SK-N-SH (cell line): ENCODE data around the gene PCP2. TPM values are rescaled to one million over a fixed set of nuclear protein-coding genes. Genes with fewer than 3 reads are reported as not detected.

Experiments
- CTCF ChIA-PET: fragments of 300-600, 350-600 bp; formaldehyde crosslinking; extraction: SDS; loops from one replicate; lab custom pipeline; 2021; lab: Yijun Ruan, JAX
- POLR2A ChIA-PET: fragments of 350-600 bp; sonication (Branson Sonifier 250); formaldehyde crosslinking; extraction: SDS; loops from one replicate; lab custom pipeline; 2020; ENCODE audit warnings: antibody characterized with exemption, inconsistent platforms; lab: Yijun Ruan, JAX
- DNase-seq: peaks from one replicate; pipeline ENCODE4 v3.0.0; 2012
- H2AFZ ChIP-seq: fragments of 200-600 bp; sonication (generic); 2 replicates; pipeline ENCODE4 v1.8.1; 2016; ENCODE audit warnings: antibody characterized with exemption, mild to moderate bottlenecking, low read depth
- H3F3A ChIP-seq: fragments of 200-600 bp; sonication (generic); replicated peaks from 2 replicates; pipeline ENCODE3; 2016; ENCODE audit warnings: antibody characterized with exemption, mild to moderate bottlenecking; ENCODE audit not compliant: insufficient read depth
- H3K27ac ChIP-seq, 2 experiments: fragments of 200-500 bp in 1 of 2; fragments of 200-600 bp in 1 of 2; sonication (Bioruptor generic) in 1 of 2; sonication (generic), shearing (Covaris generic) in 1 of 2; 2 replicates each; pipeline versions ENCODE4 v1.5.1 to v1.6.1; 2014 to 2016; ENCODE audit warnings: low read depth in 2 of 2, inconsistent platforms in 1 of 2, low read length in 1 of 2, mild to moderate bottlenecking in 1 of 2, mixed read lengths in 1 of 2
- H3K27me3 ChIP-seq: fragments of 200-600 bp; sonication (generic), shearing (Covaris generic); 2 replicates; pipeline ENCODE4 v1.6.1; 2016; ENCODE audit warnings: mixed run types; ENCODE audit not compliant: insufficient read depth
- H3K36me3 ChIP-seq, 2 experiments: fragments of 200-500 bp in 1 of 2; fragments of 200-600 bp in 1 of 2; sonication (Bioruptor generic) in 1 of 2; sonication (generic) in 1 of 2; replicated peaks in 1 of 2; 2 replicates each; pipeline versions ENCODE3 to v1.5.1; 2014 to 2016; ENCODE audit warnings: low read length in 1 of 2, mild to moderate bottlenecking in 1 of 2; ENCODE audit not compliant: insufficient read depth in 2 of 2, control insufficient read depth in 1 of 2
- H3K4me1 ChIP-seq, 2 experiments: fragments of 200-500 bp in 1 of 2; fragments of 200-600 bp in 1 of 2; sonication (Bioruptor generic) in 1 of 2; sonication (generic), shearing (Covaris generic) in 1 of 2; 2 replicates each; pipeline versions ENCODE4 v1.5.1 to v1.6.1; 2014 to 2016; ENCODE audit warnings: low read depth in 1 of 2, low read length in 1 of 2, mixed run types in 1 of 2; ENCODE audit not compliant: insufficient read depth in 2 of 2, control insufficient read depth in 1 of 2
- H3K4me2 ChIP-seq: fragments of 200-600 bp; sonication (generic), shearing (Covaris generic); 2 replicates; pipeline ENCODE4 v1.6.1; 2017; ENCODE audit warnings: mixed run types
- H3K4me3 ChIP-seq, 2 experiments: fragments of 200-500 bp in 1 of 2; fragments of 200-600 bp in 1 of 2; sonication (Bioruptor generic) in 1 of 2; sonication (generic), shearing (Covaris generic) in 1 of 2; 2 replicates each; pipeline versions ENCODE4 v1.5.1 to v1.8.1; 2014 to 2016; ENCODE audit warnings: low read depth in 2 of 2, inconsistent platforms in 1 of 2, low read length in 1 of 2, mild to moderate bottlenecking in 1 of 2, mixed read lengths in 1 of 2, moderate library complexity in 1 of 2
- H3K79me2 ChIP-seq: fragments of 200-600 bp; sonication (generic); 2 replicates; pipeline ENCODE4 v1.8.1; 2017; ENCODE audit warnings: mild to moderate bottlenecking; ENCODE audit not compliant: insufficient read depth
- H3K9ac ChIP-seq: fragments of 200-600 bp; sonication (generic); 2 replicates; pipeline ENCODE4 v1.6.1; 2017; ENCODE audit warnings: mixed run types
- H3K9me2 ChIP-seq: fragments of 200-600 bp; sonication (generic); 2 replicates; pipeline ENCODE4 v1.6.1; 2017; ENCODE audit warnings: mixed run types
- H3K9me3 ChIP-seq: fragments of 200-600 bp; sonication (generic); 2 replicates; pipeline ENCODE4 v1.6.1; 2017; ENCODE audit warnings: mixed run types, mild to moderate bottlenecking, moderate library complexity
- H4K20me1 ChIP-seq: fragments of 200-600 bp; sonication (generic); 2 replicates; pipeline ENCODE4 v1.6.1; 2017; ENCODE audit warnings: mild to moderate bottlenecking, mixed run types; ENCODE audit not compliant: insufficient read depth
- ELF1 ChIP-seq: IDR thresholded peaks from 2 replicates; pipeline ENCODE4 v1.4.0; 2012
- EP300 ChIP-seq, 2 experiments: IDR thresholded peaks; 2 replicates each; pipeline versions ENCODE4 v1.4.0 to v1.6.1; 2012; ENCODE audit warnings: borderline replicate concordance in 1 of 2, low read depth in 1 of 2, low read length in 1 of 2
- EZH2phosphoT487 ChIP-seq: fragments of 200-600 bp; sonication (generic); IDR thresholded peaks from 2 replicates; pipeline ENCODE4 v1.6.1; 2017; ENCODE audit warnings: low read depth, mixed run types, mild to moderate bottlenecking, antibody characterized with exemption, moderate library complexity, borderline replicate concordance
- FOSL2 ChIP-seq: IDR thresholded peaks from 2 replicates; pipeline ENCODE4 v1.4.0; 2012; ENCODE audit warnings: low read depth, mild to moderate bottlenecking, moderate library complexity, borderline replicate concordance
- FOXJ3 ChIP-seq: sonication (generic); formaldehyde crosslinking; IDR thresholded peaks from 2 replicates; pipeline ENCODE4 v1.5.1; 2020; ENCODE audit warnings: mild to moderate bottlenecking, missing genetic modification reagents
- FOXM1 ChIP-seq: IDR thresholded peaks from 2 replicates; pipeline ENCODE4 v1.4.0; 2012; ENCODE audit warnings: low read depth, mild to moderate bottlenecking
- GABPA ChIP-seq: IDR thresholded peaks from 2 replicates; pipeline ENCODE4 v1.4.0; 2012; ENCODE audit warnings: low read depth, mild to moderate bottlenecking
- GATA2 ChIP-seq: sonication (generic); formaldehyde crosslinking; IDR thresholded peaks from 2 replicates; pipeline ENCODE4 v1.5.0; 2020; ENCODE audit warnings: mild to moderate bottlenecking, missing genetic modification reagents
- MXI1 ChIP-seq: IDR thresholded peaks from 2 replicates; pipeline ENCODE4 v1.6.1; 2012; ENCODE audit warnings: mild to moderate bottlenecking, low read depth, low read length, improper control_type of control experiment
- NRF1 ChIP-seq: IDR thresholded peaks from 2 replicates; pipeline ENCODE4 v1.6.1; 2012; ENCODE audit warnings: low read depth, mild to moderate bottlenecking, low read length
- POLR2AphosphoS5 ChIP-seq: IDR thresholded peaks from 2 replicates; pipeline ENCODE4 v1.6.1; 2012; ENCODE audit warnings: low read depth, low read length
- RAD21 ChIP-seq: IDR thresholded peaks from 2 replicates; pipeline ENCODE4 v1.6.1; 2012; ENCODE audit warnings: mild to moderate bottlenecking, low read length
- RCOR1 ChIP-seq: fragments of 150-350 bp; IDR thresholded peaks from 2 replicates; pipeline ENCODE4 v1.6.1; 2017; ENCODE audit warnings: antibody characterized with exemption, low read length
- RFX5 ChIP-seq: IDR thresholded peaks from 2 replicates; pipeline ENCODE4 v1.6.1; 2012; ENCODE audit warnings: mild to moderate bottlenecking, improper control_type of control experiment, low read length
- RXRA ChIP-seq: IDR thresholded peaks from 2 replicates; pipeline ENCODE4 v1.4.0; 2012; ENCODE audit warnings: low read depth, mild to moderate bottlenecking, borderline replicate concordance
- SMC3 ChIP-seq: IDR thresholded peaks from 2 replicates; pipeline ENCODE4 v1.6.1; 2012; ENCODE audit warnings: low read depth, low read length, improper control_type of control experiment
- TAF1 ChIP-seq: IDR thresholded peaks from 2 replicates; pipeline ENCODE4 v1.6.1; 2012; ENCODE audit warnings: low read depth, mild to moderate bottlenecking, low read length, moderate library complexity, borderline replicate concordance
- TCF12 ChIP-seq: IDR thresholded peaks from 2 replicates; pipeline ENCODE4 v1.4.0; 2012
- YY1 ChIP-seq: IDR thresholded peaks from 2 replicates; pipeline ENCODE4 v1.4.0; 2012; ENCODE audit warnings: low read depth, mild to moderate bottlenecking
- WGBS: methylation state at CpG from one replicate; pipeline ENCODE4 v1.1.6; 2017; ENCODE audit warnings: low lambda C conversion rate; 5-methylcytosine and 5-hydroxymethylcytosine counted together
- polyA plus RNA-seq, 3 experiments: library from polyadenylated mRNA; depleted of rRNA; stranded (reverse); fragments of >200 nt; gene quantifications; 2 replicates each; pipeline ENCODE4 v1.2.3, GENCODE V29; 2012
- TF ChIP-seq, protein P1 (sequence below): IDR thresholded peaks from 2 replicates; pipeline ENCODE4 v1.4.0; 2012; ENCODE audit warnings: low read depth, borderline replicate concordance
- TF ChIP-seq, protein P2 (sequence below): IDR thresholded peaks from 2 replicates; pipeline ENCODE4 v1.6.1; 2012; ENCODE audit warnings: mild to moderate bottlenecking, low read depth, low read length, moderate library complexity
- TF ChIP-seq, protein P3 (sequence below): IDR thresholded peaks from 2 replicates; pipeline ENCODE4 v1.4.0; 2012; ENCODE audit warnings: low read depth, borderline replicate concordance
- TF ChIP-seq, protein P4 (sequence below): fragments of 150-350 bp; IDR thresholded peaks from 2 replicates; pipeline ENCODE4 v1.6.1; 2017; ENCODE audit warnings: antibody characterized with exemption, low read length, low read depth, borderline replicate concordance
- TF ChIP-seq, protein P5 (sequence below): fragments of 150-350 bp; IDR thresholded peaks from 2 replicates; pipeline ENCODE4 v1.6.1; 2016; ENCODE audit warnings: mild to moderate bottlenecking, low read depth, low read length

PCP2 gene
- polyA plus RNA-seq, 1 of the 3 experiments (the other 2 are of a cell fraction): not detected

DNA sequence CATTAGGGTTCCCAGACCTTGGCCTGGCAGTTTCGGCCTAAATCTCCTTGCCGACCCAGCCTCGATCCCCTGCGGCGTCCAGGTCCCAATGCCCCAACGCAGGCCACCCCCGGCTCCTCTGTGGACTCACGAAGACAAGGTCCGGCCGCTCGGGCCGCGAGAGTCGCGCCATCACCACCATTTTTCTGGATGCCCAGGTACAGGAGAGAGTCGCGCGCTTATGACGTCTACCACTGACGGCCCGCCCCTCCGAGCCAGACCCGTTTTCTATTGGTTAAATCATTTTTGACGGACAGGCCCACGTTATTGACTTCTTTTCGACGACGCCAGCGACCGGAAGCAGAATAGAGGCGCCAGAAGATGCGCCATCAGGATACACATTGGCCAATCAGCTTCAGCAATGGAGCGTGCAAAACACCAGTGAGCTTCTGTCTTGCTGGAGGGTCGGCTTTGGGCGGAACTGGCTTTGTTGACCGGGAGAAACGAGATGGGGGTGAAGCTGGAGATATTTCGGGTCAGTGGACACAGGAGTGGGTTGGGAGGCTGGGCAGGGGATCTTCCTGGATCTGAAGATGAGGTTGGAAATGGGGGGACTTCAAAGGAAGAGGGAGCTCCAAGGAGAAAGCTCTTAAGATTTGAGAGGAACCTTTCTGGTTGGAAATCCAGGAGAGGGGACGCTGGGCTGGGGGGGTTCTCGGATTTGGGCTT, 4.0 kb downstream of the PCP2 start, which contains the start of the genes PET100 and XAB2:
Gene PET100, plus strand, starts transcription at position 447 of the 708 bp plus-strand sequence. Its CDS starts 41 bp downstream, at position 488.
Gene XAB2, minus strand, starts transcription at position 199 of the 708 bp plus-strand sequence. Its CDS starts 18 bp downstream, at position 181.
- no peaks in the 10 kb centered on the region for H3F3A ChIP-seq
- H2AFZ ChIP-seq: peak within 1 kb of the TSS; percentile 87
- H3K9me2 ChIP-seq: no peaks in the 10 kb centered on the region
- peak within 1 kb of the TSS; percentile 100 for H3K4me3 ChIP-seq
- H3K27ac ChIP-seq: peak within 1 kb of the TSS; percentile 51 to 73; a peak in 3 of 4 replicates
- H3K36me3 ChIP-seq: peaks cover 0 to 19% of the 10 kb centered on the region in 2 experiments
- 0 out of 2 replicates have a peak, but pooled peaks cover 5% of the 10 kb centered on the region for H4K20me1 ChIP-seq
- H3K79me2 ChIP-seq: peaks cover 49% of the 10 kb centered on the region
- H3K9ac ChIP-seq: peak within 1 kb of the TSS; percentile 99
- CTCF ChIA-PET: interaction anchor here (0.9 to 2.4 kb wide), 7 partner anchors 10 to 275 kb away, joined by 3 to 21 read pairs (median 5); partner anchors contain the start of gene TRAPPC5
- peaks cover 8 to 20% of the 10 kb centered on the region in 2 experiments; a peak in 2 of 4 replicates for H3K4me1 ChIP-seq
- WGBS: 2% methylated on average over 40 of the region's 40 CpGs
- H3K27me3 ChIP-seq: no peaks in the 10 kb centered on the region; the same call in 1 of the 2 replicates
- POLR2A ChIA-PET: interaction anchor here (0.6 to 3.1 kb wide), 9 partner anchors 10 to 795 kb away, joined by 3 to 16 read pairs (median 5); partner anchors contain the start of genes CAMSAP3 and TRAPPC5
- DNase-seq: peak; percentile 97
- H3K9me3 ChIP-seq: no peaks in the 10 kb centered on the region
- peak within 1 kb of the TSS; percentile 93 for H3K4me2 ChIP-seq
- TF ChIP-seq TAF1 (no peak; the same call in none of the 2 replicates), MXI1 (peak; percentile 81; the same call in 1 of the 2 replicates), ELF1 (peak; percentile 94), GABPA (peak; percentile 89), FOXJ3 (CRISPR knock-in tag) (peak; percentile 74), FOSL2 (no peak), YY1 (peak; percentile 91), SMC3 (no peak), RFX5 (0 out of 2 replicates have a peak, but pooled peaks have one; percentile 58), FOXM1 (no peak), EZH2phosphoT487 (no peak), GATA2 (CRISPR knock-in tag) (peak; percentile 45; the same call in 1 of the 2 replicates), POLR2AphosphoS5 (peak; percentile 83), TCF12 (no peak), RXRA (no peak), NRF1 (no peak), RAD21 (no peak), RCOR1 (no peak), EP300 (IDR thresholded peaks at IDR 0.05; ENCODE audit: borderline replicate concordance in 1 of 2, low read depth in 1 of 2, low read length in 1 of 2) (no peak)
- TF ChIP-seq, protein P1, sequence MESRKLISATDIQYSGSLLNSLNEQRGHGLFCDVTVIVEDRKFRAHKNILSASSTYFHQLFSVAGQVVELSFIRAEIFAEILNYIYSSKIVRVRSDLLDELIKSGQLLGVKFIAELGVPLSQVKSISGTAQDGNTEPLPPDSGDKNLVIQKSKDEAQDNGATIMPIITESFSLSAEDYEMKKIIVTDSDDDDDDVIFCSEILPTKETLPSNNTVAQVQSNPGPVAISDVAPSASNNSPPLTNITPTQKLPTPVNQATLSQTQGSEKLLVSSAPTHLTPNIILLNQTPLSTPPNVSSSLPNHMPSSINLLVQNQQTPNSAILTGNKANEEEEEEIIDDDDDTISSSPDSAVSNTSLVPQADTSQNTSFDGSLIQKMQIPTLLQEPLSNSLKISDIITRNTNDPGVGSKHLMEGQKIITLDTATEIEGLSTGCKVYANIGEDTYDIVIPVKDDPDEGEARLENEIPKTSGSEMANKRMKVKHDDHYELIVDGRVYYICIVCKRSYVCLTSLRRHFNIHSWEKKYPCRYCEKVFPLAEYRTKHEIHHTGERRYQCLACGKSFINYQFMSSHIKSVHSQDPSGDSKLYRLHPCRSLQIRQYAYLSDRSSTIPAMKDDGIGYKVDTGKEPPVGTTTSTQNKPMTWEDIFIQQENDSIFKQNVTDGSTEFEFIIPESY: peak; percentile 57; the same call in 1 of the 2 replicates
- TF ChIP-seq, protein P2, sequence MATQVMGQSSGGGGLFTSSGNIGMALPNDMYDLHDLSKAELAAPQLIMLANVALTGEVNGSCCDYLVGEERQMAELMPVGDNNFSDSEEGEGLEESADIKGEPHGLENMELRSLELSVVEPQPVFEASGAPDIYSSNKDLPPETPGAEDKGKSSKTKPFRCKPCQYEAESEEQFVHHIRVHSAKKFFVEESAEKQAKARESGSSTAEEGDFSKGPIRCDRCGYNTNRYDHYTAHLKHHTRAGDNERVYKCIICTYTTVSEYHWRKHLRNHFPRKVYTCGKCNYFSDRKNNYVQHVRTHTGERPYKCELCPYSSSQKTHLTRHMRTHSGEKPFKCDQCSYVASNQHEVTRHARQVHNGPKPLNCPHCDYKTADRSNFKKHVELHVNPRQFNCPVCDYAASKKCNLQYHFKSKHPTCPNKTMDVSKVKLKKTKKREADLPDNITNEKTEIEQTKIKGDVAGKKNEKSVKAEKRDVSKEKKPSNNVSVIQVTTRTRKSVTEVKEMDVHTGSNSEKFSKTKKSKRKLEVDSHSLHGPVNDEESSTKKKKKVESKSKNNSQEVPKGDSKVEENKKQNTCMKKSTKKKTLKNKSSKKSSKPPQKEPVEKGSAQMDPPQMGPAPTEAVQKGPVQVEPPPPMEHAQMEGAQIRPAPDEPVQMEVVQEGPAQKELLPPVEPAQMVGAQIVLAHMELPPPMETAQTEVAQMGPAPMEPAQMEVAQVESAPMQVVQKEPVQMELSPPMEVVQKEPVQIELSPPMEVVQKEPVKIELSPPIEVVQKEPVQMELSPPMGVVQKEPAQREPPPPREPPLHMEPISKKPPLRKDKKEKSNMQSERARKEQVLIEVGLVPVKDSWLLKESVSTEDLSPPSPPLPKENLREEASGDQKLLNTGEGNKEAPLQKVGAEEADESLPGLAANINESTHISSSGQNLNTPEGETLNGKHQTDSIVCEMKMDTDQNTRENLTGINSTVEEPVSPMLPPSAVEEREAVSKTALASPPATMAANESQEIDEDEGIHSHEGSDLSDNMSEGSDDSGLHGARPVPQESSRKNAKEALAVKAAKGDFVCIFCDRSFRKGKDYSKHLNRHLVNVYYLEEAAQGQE: no peak
- TF ChIP-seq, protein P3, sequence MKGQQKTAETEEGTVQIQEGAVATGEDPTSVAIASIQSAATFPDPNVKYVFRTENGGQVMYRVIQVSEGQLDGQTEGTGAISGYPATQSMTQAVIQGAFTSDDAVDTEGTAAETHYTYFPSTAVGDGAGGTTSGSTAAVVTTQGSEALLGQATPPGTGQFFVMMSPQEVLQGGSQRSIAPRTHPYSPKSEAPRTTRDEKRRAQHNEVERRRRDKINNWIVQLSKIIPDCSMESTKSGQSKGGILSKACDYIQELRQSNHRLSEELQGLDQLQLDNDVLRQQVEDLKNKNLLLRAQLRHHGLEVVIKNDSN: no peak
- TF ChIP-seq, protein P4, sequence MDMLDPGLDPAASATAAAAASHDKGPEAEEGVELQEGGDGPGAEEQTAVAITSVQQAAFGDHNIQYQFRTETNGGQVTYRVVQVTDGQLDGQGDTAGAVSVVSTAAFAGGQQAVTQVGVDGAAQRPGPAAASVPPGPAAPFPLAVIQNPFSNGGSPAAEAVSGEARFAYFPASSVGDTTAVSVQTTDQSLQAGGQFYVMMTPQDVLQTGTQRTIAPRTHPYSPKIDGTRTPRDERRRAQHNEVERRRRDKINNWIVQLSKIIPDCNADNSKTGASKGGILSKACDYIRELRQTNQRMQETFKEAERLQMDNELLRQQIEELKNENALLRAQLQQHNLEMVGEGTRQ: no peak
- TF ChIP-seq, protein P5, sequence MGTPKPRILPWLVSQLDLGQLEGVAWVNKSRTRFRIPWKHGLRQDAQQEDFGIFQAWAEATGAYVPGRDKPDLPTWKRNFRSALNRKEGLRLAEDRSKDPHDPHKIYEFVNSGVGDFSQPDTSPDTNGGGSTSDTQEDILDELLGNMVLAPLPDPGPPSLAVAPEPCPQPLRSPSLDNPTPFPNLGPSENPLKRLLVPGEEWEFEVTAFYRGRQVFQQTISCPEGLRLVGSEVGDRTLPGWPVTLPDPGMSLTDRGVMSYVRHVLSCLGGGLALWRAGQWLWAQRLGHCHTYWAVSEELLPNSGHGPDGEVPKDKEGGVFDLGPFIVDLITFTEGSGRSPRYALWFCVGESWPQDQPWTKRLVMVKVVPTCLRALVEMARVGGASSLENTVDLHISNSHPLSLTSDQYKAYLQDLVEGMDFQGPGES: peak; percentile 84
